AG09319 (cell line): ENCODE data around the gene KCNJ12.

Source experiments
- DNase-seq: peaks from one replicate; pipeline ENCODE4 v3.0.0-alpha.2; 2010; ENCODE audit warnings: low read depth; ENCODE audit errors: extremely low read depth
- TF ChIP-seq, protein P1 (sequence below): IDR thresholded peaks from 2 replicates; pipeline ENCODE4 v1.5.1; 2011; ENCODE audit warnings: low read depth, mild to moderate bottlenecking, inconsistent platforms, low read length, moderate library complexity

KCNJ12 gene

DNA sequence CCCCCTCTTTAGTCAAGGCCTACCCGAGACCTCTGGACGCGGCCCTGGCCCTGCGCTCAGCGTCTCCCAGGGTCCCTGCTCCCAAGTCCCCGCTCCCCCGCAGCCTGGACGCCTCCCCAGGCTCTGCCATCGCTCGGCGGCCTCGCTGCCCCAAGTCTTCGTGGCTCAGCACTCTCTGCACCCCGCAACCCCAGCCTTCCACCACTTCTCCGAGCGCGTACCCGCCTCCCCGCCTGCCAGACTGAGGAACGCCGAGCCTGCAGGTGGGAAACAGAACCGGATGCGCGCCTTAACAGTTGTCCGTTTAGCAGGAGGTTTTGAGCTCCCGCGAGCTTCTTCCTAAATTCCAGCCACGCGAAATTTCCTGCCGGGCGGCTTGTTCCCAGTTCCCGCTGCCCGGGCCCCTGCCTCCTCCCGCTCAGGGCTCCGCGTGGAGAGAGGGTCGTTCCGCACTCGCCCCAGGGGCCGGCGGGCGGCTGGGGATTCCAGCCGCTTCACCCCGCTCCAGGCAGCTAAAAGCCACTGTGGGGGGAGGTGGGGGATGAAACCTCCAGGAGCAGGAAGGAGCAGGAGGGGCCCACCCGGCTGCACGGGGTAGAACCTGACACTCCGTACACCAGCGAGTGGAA is 87.7 kb downstream of the KCNJ12 start:
- TF ChIP-seq, protein P1, sequence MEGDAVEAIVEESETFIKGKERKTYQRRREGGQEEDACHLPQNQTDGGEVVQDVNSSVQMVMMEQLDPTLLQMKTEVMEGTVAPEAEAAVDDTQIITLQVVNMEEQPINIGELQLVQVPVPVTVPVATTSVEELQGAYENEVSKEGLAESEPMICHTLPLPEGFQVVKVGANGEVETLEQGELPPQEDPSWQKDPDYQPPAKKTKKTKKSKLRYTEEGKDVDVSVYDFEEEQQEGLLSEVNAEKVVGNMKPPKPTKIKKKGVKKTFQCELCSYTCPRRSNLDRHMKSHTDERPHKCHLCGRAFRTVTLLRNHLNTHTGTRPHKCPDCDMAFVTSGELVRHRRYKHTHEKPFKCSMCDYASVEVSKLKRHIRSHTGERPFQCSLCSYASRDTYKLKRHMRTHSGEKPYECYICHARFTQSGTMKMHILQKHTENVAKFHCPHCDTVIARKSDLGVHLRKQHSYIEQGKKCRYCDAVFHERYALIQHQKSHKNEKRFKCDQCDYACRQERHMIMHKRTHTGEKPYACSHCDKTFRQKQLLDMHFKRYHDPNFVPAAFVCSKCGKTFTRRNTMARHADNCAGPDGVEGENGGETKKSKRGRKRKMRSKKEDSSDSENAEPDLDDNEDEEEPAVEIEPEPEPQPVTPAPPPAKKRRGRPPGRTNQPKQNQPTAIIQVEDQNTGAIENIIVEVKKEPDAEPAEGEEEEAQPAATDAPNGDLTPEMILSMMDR, result no peak
- DNase-seq, result no peak

DNA sequence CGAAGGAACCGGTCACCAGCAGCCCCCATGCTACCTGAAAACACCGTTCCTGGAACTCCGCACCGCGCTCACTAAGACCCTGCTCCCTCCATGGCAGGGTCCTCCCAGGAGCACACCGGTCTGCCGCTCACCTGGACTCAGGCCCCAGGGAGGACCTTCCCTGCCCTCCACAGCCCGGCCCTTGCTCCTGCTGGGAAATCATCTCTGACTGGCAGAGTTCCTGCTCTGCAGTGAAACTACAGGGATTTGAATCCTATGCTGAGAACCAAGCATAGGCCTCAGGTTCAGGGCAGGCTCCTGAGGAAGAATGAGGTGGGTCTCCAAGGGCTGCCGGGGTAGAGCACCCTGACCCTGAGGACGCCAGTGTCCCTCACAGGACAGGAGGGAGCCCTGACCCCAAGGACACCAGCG is 88.5 kb downstream of the KCNJ12 start:
- no peak for DNase-seq
- TF ChIP-seq, protein P1, result no peak

DNA sequence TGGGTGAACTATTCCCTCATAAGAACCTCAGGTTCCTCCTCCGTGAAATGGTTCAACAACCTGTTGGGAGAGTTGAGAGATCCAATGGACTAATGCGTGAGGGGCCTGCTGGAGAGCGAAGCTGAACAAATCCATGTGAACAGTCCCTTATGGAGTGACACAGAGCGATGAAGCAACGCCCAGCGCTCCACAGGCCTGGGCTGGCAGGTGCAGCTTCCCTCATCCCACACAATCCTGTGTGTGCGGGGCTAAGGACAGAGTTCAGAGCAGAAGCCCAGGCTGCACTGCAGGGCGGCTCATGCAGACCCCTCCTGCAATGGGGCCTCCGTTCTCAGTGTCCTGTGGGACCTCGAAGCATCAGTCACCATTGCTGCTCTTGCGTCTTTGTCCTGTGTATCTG is 90.4 kb downstream of the KCNJ12 start:
- TF ChIP-seq, protein P1, result no peak
- DNase-seq, result no peak

DNA sequence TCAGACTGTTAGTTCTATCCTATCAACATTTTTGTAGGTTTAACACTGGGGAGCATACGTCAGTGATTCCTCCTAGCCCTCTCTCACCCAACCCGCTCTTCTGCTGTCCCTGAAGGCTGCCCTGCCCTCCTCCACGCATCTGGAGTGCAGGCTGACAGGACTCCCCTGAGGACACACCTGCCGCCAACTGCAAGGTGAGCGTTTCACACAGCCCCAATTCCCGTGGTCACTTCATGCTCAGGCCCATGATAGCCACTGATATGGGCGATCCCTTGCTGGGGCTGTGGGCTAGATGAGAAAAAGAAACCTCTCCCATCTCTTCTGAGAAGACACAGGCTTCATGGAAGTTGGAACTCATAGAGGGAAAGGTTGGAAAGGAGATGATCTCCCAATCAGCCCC is 91.0 kb downstream of the KCNJ12 start:
- TF ChIP-seq, protein P1, result no peak
- no peak for DNase-seq

DNA sequence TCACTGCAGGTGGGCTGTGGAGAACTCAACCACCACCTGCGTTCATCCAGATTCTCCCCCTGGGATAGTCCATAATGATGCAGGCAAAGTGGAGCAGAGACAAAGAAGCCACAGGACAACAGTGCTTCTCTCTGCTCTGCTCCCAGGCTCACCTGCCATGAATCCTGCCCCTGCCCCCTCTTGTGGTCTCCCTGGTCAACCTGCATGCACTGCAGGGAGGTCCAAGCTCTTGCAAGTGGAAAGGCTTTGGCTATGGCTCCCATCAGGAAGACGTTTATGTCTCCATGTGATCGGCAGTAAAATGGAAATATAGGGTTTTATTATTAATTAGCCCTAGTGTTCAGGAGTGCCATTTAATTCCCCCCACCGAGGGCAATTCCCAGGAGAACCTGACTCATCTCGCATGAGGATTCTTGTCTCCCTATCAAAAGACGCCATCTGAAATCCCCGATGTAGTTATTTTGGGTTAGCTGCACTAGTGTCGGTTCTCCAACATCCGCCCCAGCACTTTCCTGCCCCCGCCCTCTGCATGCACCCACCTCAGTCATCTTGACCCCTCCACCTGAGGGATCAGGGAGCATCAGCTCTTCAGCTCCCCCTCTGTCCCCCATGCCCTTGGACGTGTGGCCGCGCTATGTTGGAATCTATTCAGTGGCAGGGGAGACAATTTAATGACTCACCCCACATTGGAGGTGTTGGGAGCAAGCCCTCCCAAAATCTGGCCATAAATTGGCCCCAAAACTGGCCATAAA is 91.8 kb downstream of the KCNJ12 start:
- TF ChIP-seq, protein P1, result no peak
- no peak for DNase-seq
